GM19463 (cell line): Measurements from ENCODE around the gene SMARCC1.

Experiments
- ATAC-seq: cut with Tn5 transposase; IDR thresholded peaks from one replicate; pipeline ENCODE4 v1.9.1; 2021; ENCODE audit warnings: mild to moderate bottlenecking, moderate library complexity; ENCODE audit not compliant: unreplicated experiment

Gene SMARCC1

GRCh38 chr3:47636921-47637320 is 144.8 kb downstream of the SMARCC1 start:
- no peak for ATAC-seq

GRCh38 chr3:47636225-47636624 is 145.5 kb downstream of the SMARCC1 start:
- no peak for ATAC-seq

- no peak for ATAC-seq
Measured at GRCh38 chr3:47635536-47635935, 146.2 kb downstream of the SMARCC1 start.

GRCh38 chr3:47634996-47635395 is 146.7 kb downstream of the SMARCC1 start:
- ATAC-seq = no peak

GRCh38 chr3:47630810-47631209 is 150.9 kb downstream of the SMARCC1 start:
- ATAC-seq = no peak

- no peak for ATAC-seq
Measured at GRCh38 chr3:47629770-47630169, 151.9 kb downstream of the SMARCC1 start.

GRCh38 chr3:47628426-47628825 is 153.3 kb downstream of the SMARCC1 start:
- no peak for ATAC-seq

GRCh38 chr3:47622671-47623461 is 158.8 kb downstream of the SMARCC1 start:
- no peak for ATAC-seq

- no peak for ATAC-seq
Measured at GRCh38 chr3:47617086-47618010, 164.3 kb downstream of the SMARCC1 start.

GRCh38 chr3:47614788-47615187 is 166.9 kb downstream of the SMARCC1 start:
- no peak for ATAC-seq

GRCh38 chr3:47613722-47614121 is 168.0 kb downstream of the SMARCC1 start:
- no peak for ATAC-seq

GRCh38 chr3:47612879-47613278 is 168.8 kb downstream of the SMARCC1 start:
- no peak for ATAC-seq

- ATAC-seq = no peak
Measured at GRCh38 chr3:47612178-47612577, 169.5 kb downstream of the SMARCC1 start.

- no peak for ATAC-seq
Measured at GRCh38 chr3:47611576-47611975, 170.1 kb downstream of the SMARCC1 start.

GRCh38 chr3:47610583-47610982 is 171.1 kb downstream of the SMARCC1 start:
- no peak for ATAC-seq

GRCh38 chr3:47607335-47607734 is 174.4 kb downstream of the SMARCC1 start:
- no peak for ATAC-seq

- no peak for ATAC-seq
Measured at GRCh38 chr3:47606165-47606564, 175.5 kb downstream of the SMARCC1 start.

- no peak for ATAC-seq
Measured at GRCh38 chr3:47605652-47606051, 176.0 kb downstream of the SMARCC1 start.

GRCh38 chr3:47604145-47604544 is 177.5 kb downstream of the SMARCC1 start:
- no peak for ATAC-seq

- ATAC-seq = no peak
Measured at GRCh38 chr3:47603332-47603731, 178.4 kb downstream of the SMARCC1 start.

GRCh38 chr3:47601281-47601680 is 180.4 kb downstream of the SMARCC1 start:
- no peak for ATAC-seq

GRCh38 chr3:47594792-47595191 is 186.9 kb downstream of the SMARCC1 start:
- no peak for ATAC-seq
